Nephron progenitor cell (in vitro differentiated cells): Measurements from ENCODE around the gene AFDN.

Source experiments
- DNase-seq: peaks from one replicate; pipeline ENCODE4 v3.0.0; 2021
- H3K27ac Mint-ChIP-seq: 2 replicates; pipeline ENCODE4 v1.8.0; 2021; ENCODE audit warnings: mild to moderate bottlenecking, moderate library complexity, mixed read lengths
- H3K27me3 Mint-ChIP-seq: 2 replicates; pipeline ENCODE4 v1.8.0; 2021; ENCODE audit warnings: mild to moderate bottlenecking, low read depth, mixed read lengths; ENCODE audit not compliant: poor library complexity
- H3K36me3 Mint-ChIP-seq: 2 replicates; pipeline ENCODE4 v1.8.0; 2021; ENCODE audit warnings: low read depth, mixed read lengths
- H3K4me1 Mint-ChIP-seq: 2 replicates; pipeline ENCODE4 v1.8.0; 2021; ENCODE audit warnings: mixed read lengths
- H3K4me3 Mint-ChIP-seq: 2 replicates; pipeline ENCODE4 v1.8.0; 2021; ENCODE audit warnings: mild to moderate bottlenecking, moderate library complexity, mixed read lengths
- H3K9me3 Mint-ChIP-seq: 2 replicates; pipeline ENCODE4 v1.8.0; 2021; ENCODE audit warnings: mild to moderate bottlenecking, moderate library complexity, mixed read lengths
- TF ChIP-seq, protein P1 (sequence below): fragments of 200-600 bp; sonication (generic); IDR thresholded peaks from 2 replicates; pipeline ENCODE4 v1.5.0; 2021; ENCODE audit warnings: antibody characterized with exemption

AFDN gene

DNA sequence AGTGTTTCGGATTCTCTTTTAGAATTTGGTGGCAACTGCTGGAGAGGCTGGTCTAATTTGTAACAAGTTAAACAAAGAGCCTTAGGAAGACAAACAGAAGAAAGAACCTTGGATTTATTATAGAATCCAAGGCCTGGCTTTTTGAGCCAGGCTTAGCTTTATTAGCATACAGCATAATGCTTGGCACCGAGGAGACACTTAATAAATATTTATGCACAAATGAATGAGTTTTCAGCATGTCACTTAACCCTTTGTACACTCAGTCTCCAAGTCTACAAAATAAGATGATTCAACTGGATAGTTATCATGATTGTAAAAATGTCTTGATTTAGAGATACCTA, 38.2 kb upstream of the AFDN start:
- TF ChIP-seq, protein P1, sequence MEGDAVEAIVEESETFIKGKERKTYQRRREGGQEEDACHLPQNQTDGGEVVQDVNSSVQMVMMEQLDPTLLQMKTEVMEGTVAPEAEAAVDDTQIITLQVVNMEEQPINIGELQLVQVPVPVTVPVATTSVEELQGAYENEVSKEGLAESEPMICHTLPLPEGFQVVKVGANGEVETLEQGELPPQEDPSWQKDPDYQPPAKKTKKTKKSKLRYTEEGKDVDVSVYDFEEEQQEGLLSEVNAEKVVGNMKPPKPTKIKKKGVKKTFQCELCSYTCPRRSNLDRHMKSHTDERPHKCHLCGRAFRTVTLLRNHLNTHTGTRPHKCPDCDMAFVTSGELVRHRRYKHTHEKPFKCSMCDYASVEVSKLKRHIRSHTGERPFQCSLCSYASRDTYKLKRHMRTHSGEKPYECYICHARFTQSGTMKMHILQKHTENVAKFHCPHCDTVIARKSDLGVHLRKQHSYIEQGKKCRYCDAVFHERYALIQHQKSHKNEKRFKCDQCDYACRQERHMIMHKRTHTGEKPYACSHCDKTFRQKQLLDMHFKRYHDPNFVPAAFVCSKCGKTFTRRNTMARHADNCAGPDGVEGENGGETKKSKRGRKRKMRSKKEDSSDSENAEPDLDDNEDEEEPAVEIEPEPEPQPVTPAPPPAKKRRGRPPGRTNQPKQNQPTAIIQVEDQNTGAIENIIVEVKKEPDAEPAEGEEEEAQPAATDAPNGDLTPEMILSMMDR, result no peak
- H3K4me1 Mint-ChIP-seq, result peaks cover 21% of the 10 kb centered on the region
- DNase-seq, result no peak
- no peaks in the 10 kb centered on the region for H3K9me3 Mint-ChIP-seq
- H3K36me3 Mint-ChIP-seq, result no peaks in the 10 kb centered on the region
- H3K4me3 Mint-ChIP-seq, result no peak overlapping the region
- no peak overlapping the region for H3K27ac Mint-ChIP-seq
- peaks cover 13% of the 10 kb centered on the region for H3K27me3 Mint-ChIP-seq

DNA sequence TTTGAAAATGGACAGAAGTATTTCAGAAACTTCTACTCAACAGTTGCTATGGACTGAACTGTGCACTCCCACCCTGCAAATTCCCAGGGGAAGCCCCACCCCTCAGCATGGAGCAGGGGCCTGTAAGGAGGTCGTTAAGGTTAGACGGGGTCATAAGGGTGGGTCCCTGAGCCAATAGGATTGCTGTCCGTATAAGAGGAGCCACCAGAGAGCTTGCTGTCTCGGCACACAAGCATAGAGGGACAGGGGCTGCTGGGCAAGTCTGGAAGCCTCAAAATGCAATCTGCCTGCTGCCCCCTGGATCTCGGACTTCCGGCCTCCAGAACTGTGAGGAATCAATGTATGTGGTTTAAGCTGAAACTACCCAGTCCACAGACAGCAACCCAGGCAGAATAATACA, 37.4 kb upstream of the AFDN start:
- peaks cover 21% of the 10 kb centered on the region for H3K4me1 Mint-ChIP-seq
- H3K27ac Mint-ChIP-seq, result no peak overlapping the region
- DNase-seq, result no peak

DNA sequence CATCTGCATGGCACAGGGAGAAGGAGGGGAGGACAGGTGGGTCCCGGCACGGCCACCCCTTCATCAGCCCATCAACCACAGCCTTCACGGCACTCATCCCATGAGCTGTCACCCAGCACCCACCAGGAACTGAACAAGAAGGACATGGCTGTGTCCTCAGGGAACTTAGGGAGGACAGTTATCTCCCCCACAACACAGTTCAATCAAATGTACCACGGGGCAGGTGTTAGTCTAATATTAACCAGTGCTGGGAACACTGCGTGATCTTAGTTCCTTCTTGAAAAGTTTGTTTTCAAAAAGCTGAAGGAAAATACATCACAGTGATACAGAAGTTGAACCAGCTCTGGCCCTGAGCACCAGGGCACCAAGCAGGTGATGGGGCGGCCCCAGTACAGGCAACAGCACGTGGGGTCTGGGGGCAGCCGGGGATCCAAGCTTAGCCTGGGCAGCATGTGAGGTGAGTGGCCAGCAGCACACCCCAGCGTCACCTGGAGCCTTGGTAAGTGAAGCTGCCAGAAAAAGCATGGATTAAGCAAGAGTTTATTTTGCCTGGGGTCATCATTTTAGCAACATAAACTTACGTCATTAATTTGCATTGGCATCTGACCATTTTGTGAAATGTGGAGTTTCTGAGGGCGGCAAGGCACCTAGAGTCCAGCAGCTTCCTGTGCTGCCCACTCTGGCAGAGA, 35.5 kb upstream of the AFDN start:
- no peak for DNase-seq
- Mint-ChIP-seq H3K27me3 (peaks cover 16% of the 10 kb centered on the region), H3K27ac (no peak overlapping the region), H3K4me3 (no peak overlapping the region), H3K36me3 (no peaks in the 10 kb centered on the region), H3K4me1 (peaks cover 34% of the 10 kb centered on the region), H3K9me3 (no peaks in the 10 kb centered on the region)
- TF ChIP-seq, protein P1, result no peak

More for the DNA sequence above, 37.4 kb upstream of the AFDN start:
- H3K4me3 Mint-ChIP-seq, result no peak overlapping the region
- peaks cover 13% of the 10 kb centered on the region for H3K27me3 Mint-ChIP-seq
- TF ChIP-seq, protein P1, result no peak
- no peaks in the 10 kb centered on the region for H3K36me3 Mint-ChIP-seq
- no peaks in the 10 kb centered on the region for H3K9me3 Mint-ChIP-seq

DNA sequence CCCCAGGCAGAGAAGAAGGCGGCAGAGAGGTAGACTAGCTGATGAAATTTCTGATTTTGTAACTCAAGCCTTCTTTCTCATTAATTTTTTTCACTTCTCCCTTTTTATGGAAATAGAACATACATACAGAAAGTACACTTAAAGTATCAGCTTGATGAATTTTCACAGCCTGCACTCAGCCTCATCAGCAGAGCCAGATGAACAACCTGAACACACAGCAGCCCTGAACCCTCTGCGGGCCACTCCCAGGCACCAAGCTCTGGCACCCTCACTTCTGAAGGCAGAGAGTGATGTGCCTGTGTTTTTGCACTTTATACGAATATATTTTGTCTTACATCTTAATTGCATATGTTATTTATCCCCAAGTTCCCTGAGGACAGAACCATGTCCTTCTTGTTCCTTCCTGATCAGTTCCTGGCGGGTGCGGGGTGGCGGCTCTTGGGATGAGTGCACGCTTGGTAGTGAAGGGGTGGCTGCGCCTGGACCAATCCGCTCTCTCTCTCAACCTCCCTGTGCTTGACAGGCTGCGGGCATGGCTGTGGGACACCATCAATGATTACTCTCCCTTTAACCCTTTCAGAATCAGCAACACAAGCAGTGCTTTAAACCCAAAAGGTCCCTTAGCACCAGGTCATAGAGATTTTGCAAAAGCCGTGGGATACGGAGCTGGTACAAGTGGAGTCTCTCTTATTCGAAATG, 34.8 kb upstream of the AFDN start:
- TF ChIP-seq, protein P1, result no peak
- peaks cover 19% of the 10 kb centered on the region for H3K27me3 Mint-ChIP-seq
- H3K27ac Mint-ChIP-seq, result no peak overlapping the region
- peaks cover 31% of the 10 kb centered on the region for H3K4me1 Mint-ChIP-seq
- no peak for DNase-seq
- H3K9me3 Mint-ChIP-seq, result no peaks in the 10 kb centered on the region
- no peak overlapping the region for H3K4me3 Mint-ChIP-seq
- no peaks in the 10 kb centered on the region for H3K36me3 Mint-ChIP-seq

DNA sequence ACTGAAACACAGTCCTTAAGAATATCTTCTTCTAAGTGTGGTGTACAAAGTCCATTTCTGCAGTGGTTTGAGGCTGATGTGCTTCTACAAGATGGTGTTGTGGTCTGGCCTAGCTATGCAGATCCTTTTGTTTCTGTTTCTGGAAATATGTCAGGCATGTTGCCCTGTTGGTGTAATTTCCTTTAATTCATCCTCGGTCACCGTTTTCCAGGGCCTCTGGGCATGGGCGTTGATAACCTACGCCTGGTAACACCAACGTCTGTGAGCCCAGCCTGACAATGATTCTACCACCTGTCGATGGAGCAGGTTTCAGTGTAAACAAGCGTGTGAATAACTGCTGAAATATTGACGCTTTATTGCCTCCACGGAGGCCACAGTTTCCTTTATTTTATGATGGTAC, 33.3 kb upstream of the AFDN start:
- Mint-ChIP-seq H3K4me3 (no peak overlapping the region), H3K9me3 (no peaks in the 10 kb centered on the region), H3K36me3 (no peaks in the 10 kb centered on the region), H3K27me3 (peaks cover 19% of the 10 kb centered on the region), H3K27ac (no peak overlapping the region), H3K4me1 (peaks cover 27% of the 10 kb centered on the region)
- no peak for DNase-seq
- TF ChIP-seq, protein P1, result no peak
